Cortex of kidney (tissue), 1 donor: ENCODE measurements around the gene IRF2BP1.
"Not testable (repeated sequence)": the region's sequence is repeated elsewhere in the genome, so short reads cannot be mapped to it uniquely, and the experiment has no call there.

Experiments
- DNase-seq: peaks from one replicate; lab custom pipeline; 2025; lab: John Stamatoyannopoulos, UW

Gene IRF2BP1

GRCh38 chr19:45881082-45881908, 4.6 kb downstream of the IRF2BP1 start:
- no peak for DNase-seq

- DNase-seq, result no peak
Observed at GRCh38 chr19:45879971-45880370, 6.0 kb downstream of the IRF2BP1 start.

GRCh38 chr19:45879055-45879454, 6.9 kb downstream of the IRF2BP1 start:
- no peak for DNase-seq

- DNase-seq, result no peak
Observed at GRCh38 chr19:45878043-45878794, 7.7 kb downstream of the IRF2BP1 start.

- DNase-seq, result no peak
Observed at GRCh38 chr19:45876411-45877197, 9.3 kb downstream of the IRF2BP1 start.

GRCh38 chr19:45876161-45876410, 9.9 kb downstream of the IRF2BP1 start:
- no peak for DNase-seq

- no peak for DNase-seq
Observed at GRCh38 chr19:45874620-45874966, 11.3 kb downstream of the IRF2BP1 start.

GRCh38 chr19:45873219-45873772, 12.6 kb downstream of the IRF2BP1 start:
- no peak for DNase-seq

GRCh38 chr19:45872095-45872919, 13.6 kb downstream of the IRF2BP1 start:
- no peak for DNase-seq

GRCh38 chr19:45870798-45871197, 15.1 kb downstream of the IRF2BP1 start:
- no peak for DNase-seq

- not testable (repeated sequence) for DNase-seq
Observed at GRCh38 chr19:45867241-45867640, 18.7 kb downstream of the IRF2BP1 start.

GRCh38 chr19:45866400-45867176, 19.4 kb downstream of the IRF2BP1 start:
- DNase-seq, result no peak

GRCh38 chr19:45865269-45865948, 20.5 kb downstream of the IRF2BP1 start:
- no peak for DNase-seq

GRCh38 chr19:45864629-45865082, 21.3 kb downstream of the IRF2BP1 start:
- DNase-seq, result no peak

GRCh38 chr19:45863840-45864628, 21.9 kb downstream of the IRF2BP1 start, which contains the start of gene FOXA3:
Gene FOXA3, plus strand, starts transcription at chr19:45864326. Its CDS starts 131 bp downstream, at chr19:45864457.
- DNase-seq, result no peak

GRCh38 chr19:45863335-45863839, 22.6 kb downstream of the IRF2BP1 start:
- no peak for DNase-seq

- peak; percentile 91 for DNase-seq
Observed at GRCh38 chr19:45862564-45863334, 23.2 kb downstream of the IRF2BP1 start, which contains the start of gene SYMPK. Gene SYMPK, minus strand, starts transcription at chr19:45863147. Its CDS starts 8,652 bp downstream, at chr19:45854495.

- no peak for DNase-seq
Observed at GRCh38 chr19:45862271-45862563, 23.7 kb downstream of the IRF2BP1 start.
